Osteocyte (in vitro differentiated cells): ENCODE measurements around the gene AHNAK2. TPM values are rescaled to one million over a fixed set of nuclear protein-coding genes. Genes with fewer than 3 reads are reported as not detected.

ENCODE experiments used
- DNase-seq: peaks from one replicate; pipeline ENCODE4 v3.0.0; 2021; ENCODE audit warnings: mixed read lengths; ENCODE audit not compliant: unreplicated experiment; ENCODE audit errors: extremely low spot score
- H3K27ac Mint-ChIP-seq: one replicate; pipeline ENCODE4 v1.8.0; 2021; ENCODE audit warnings: mild to moderate bottlenecking, mixed read lengths; ENCODE audit not compliant: unreplicated experiment
- H3K27me3 Mint-ChIP-seq: one replicate; pipeline ENCODE4 v1.8.0; 2021; ENCODE audit warnings: mixed read lengths; ENCODE audit not compliant: unreplicated experiment
- H3K36me3 Mint-ChIP-seq: one replicate; pipeline ENCODE4 v1.8.0; 2021; ENCODE audit warnings: mixed read lengths; ENCODE audit not compliant: unreplicated experiment
- H3K4me1 Mint-ChIP-seq: one replicate; pipeline ENCODE4 v1.8.0; 2021; ENCODE audit warnings: mixed read lengths; ENCODE audit not compliant: unreplicated experiment
- H3K4me3 Mint-ChIP-seq: one replicate; pipeline ENCODE4 v1.8.0; 2021; ENCODE audit warnings: mild to moderate bottlenecking, moderate library complexity, mixed read lengths; ENCODE audit not compliant: unreplicated experiment
- H3K9me3 Mint-ChIP-seq: one replicate; pipeline ENCODE4 v1.8.0; 2021; ENCODE audit warnings: mixed read lengths; ENCODE audit not compliant: unreplicated experiment
- total RNA-seq: library from RNA; stranded (reverse); gene quantifications from 2 replicates; pipeline ENCODE4 v1.2.1, GENCODE V29; 2021
- TF ChIP-seq, protein P1 (sequence below): fragments of 200-600 bp; sonication (generic); IDR thresholded peaks from 2 replicates; pipeline ENCODE4 v1.5.0; 2021; ENCODE audit warnings: antibody characterized with exemption, mild to moderate bottlenecking, moderate library complexity

Gene AHNAK2
- total RNA-seq, 1 donor from 2014 or later = 145 TPM

DNA sequence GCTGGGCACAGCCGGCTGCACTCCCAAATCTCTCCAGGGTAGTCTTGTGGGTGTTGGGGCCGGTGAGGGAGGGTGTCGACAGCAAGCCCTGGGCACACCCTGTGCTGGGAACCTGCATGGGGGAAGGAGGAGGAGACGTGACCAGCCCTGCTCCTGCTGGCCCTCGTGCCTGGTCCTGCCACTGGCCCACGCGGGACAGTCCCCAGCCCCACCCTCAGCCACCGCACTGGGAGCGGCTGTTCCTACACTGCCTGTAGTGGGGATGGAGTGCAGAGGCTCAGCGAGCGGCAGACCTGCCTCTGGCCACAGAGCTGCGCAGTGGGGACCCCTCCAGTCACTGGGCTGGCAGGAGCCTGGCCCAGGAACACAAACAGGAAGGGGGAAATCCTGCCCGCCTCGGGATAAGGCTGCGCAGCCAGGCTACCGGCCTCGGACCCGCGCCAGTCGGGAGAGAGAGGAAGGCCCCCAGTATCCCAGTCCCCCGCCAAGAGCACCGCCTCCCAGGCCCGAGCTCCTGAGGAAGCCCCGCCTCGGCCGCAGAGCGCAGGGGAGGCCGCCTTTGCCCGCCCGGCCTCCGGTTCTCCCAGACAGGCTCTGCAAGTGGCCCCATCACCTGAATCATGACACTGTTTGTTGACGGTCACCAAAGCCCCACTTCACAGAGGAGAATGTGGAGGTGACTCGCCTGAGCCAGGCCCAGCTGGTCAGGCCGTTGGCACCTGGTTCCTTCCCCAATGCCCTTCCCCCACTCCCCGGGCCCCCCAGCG, 10.6 kb downstream of the AHNAK2 start:
- Mint-ChIP-seq H3K27ac (peak overlapping the region; percentile 93), H3K4me1 (peaks cover 61% of the 10 kb centered on the region), H3K9me3 (no peaks in the 10 kb centered on the region), H3K4me3 (peak overlapping the region; percentile 75), H3K36me3 (peaks cover 1% of the 10 kb centered on the region), H3K27me3 (no peaks in the 10 kb centered on the region)
- TF ChIP-seq, protein P1, sequence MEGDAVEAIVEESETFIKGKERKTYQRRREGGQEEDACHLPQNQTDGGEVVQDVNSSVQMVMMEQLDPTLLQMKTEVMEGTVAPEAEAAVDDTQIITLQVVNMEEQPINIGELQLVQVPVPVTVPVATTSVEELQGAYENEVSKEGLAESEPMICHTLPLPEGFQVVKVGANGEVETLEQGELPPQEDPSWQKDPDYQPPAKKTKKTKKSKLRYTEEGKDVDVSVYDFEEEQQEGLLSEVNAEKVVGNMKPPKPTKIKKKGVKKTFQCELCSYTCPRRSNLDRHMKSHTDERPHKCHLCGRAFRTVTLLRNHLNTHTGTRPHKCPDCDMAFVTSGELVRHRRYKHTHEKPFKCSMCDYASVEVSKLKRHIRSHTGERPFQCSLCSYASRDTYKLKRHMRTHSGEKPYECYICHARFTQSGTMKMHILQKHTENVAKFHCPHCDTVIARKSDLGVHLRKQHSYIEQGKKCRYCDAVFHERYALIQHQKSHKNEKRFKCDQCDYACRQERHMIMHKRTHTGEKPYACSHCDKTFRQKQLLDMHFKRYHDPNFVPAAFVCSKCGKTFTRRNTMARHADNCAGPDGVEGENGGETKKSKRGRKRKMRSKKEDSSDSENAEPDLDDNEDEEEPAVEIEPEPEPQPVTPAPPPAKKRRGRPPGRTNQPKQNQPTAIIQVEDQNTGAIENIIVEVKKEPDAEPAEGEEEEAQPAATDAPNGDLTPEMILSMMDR = no peak
- DNase-seq = no peak

GRCh38 chr14:104966981-104967385, 11.2 kb downstream of the AHNAK2 start:
- Mint-ChIP-seq H3K27ac (no peak overlapping the region), H3K4me1 (peaks cover 55% of the 10 kb centered on the region), H3K9me3 (no peaks in the 10 kb centered on the region), H3K36me3 (peaks cover 1% of the 10 kb centered on the region), H3K4me3 (no peak overlapping the region), H3K27me3 (no peaks in the 10 kb centered on the region)
- DNase-seq = no peak
- TF ChIP-seq, protein P1 = no peak

GRCh38 chr14:104966261-104966865, 11.8 kb downstream of the AHNAK2 start:
- H3K27me3 Mint-ChIP-seq = no peaks in the 10 kb centered on the region
- no peak for DNase-seq
- H3K4me1 Mint-ChIP-seq = peaks cover 49% of the 10 kb centered on the region
- no peaks in the 10 kb centered on the region for H3K9me3 Mint-ChIP-seq
- TF ChIP-seq, protein P1 = no peak
- peaks cover 1% of the 10 kb centered on the region for H3K36me3 Mint-ChIP-seq
- no peak overlapping the region for H3K4me3 Mint-ChIP-seq
- H3K27ac Mint-ChIP-seq = peak overlapping the region; percentile 59

GRCh38 chr14:104965561-104966231, 12.5 kb downstream of the AHNAK2 start:
- Mint-ChIP-seq H3K4me1 (peaks cover 42% of the 10 kb centered on the region), H3K27ac (peak overlapping the region; percentile 59), H3K9me3 (no peaks in the 10 kb centered on the region), H3K27me3 (no peaks in the 10 kb centered on the region), H3K4me3 (no peak overlapping the region), H3K36me3 (peaks cover 1% of the 10 kb centered on the region)
- DNase-seq = no peak
- TF ChIP-seq, protein P1 = no peak

GRCh38 chr14:104964546-104964945, 13.6 kb downstream of the AHNAK2 start:
- no peaks in the 10 kb centered on the region for H3K27me3 Mint-ChIP-seq
- no peaks in the 10 kb centered on the region for H3K9me3 Mint-ChIP-seq
- no peak for DNase-seq
- peaks cover 31% of the 10 kb centered on the region for H3K4me1 Mint-ChIP-seq
- TF ChIP-seq, protein P1 = no peak
- no peak overlapping the region for H3K27ac Mint-ChIP-seq
- no peak overlapping the region for H3K4me3 Mint-ChIP-seq
- H3K36me3 Mint-ChIP-seq = peaks cover 4% of the 10 kb centered on the region
